K562 (cell line): ENCODE data around the gene ABHD4. TPM values are rescaled to one million over a fixed set of nuclear protein-coding genes. Genes with fewer than 3 reads are reported as not detected.

Experiments used
- C11orf30 ChIP-seq: fragments of 450-650 bp; IDR thresholded peaks from 2 replicates; pipeline ENCODE4 v1.6.1; 2016; ENCODE audit warnings: low read depth, mild to moderate bottlenecking
- CBX8 ChIP-seq: fragments of 200-600 bp; sonication (generic); IDR thresholded peaks from 2 replicates; pipeline ENCODE4 v1.6.1; 2012; ENCODE audit warnings: borderline replicate concordance, mixed run types, low read depth, mild to moderate bottlenecking, moderate library complexity, mixed read lengths, low read length, control low read depth, inconsistent platforms; ENCODE audit not compliant: poor library complexity, severe bottlenecking; ENCODE audit errors: extremely low read depth
- CCNT2 ChIP-seq: IDR thresholded peaks from 2 replicates; pipeline ENCODE4 v1.6.1; 2011; ENCODE audit warnings: borderline replicate concordance, low read depth, mild to moderate bottlenecking, moderate library complexity, mixed read lengths, low read length; ENCODE audit not compliant: insufficient read length; ENCODE audit errors: extremely low read depth
- EP300 ChIP-seq: IDR thresholded peaks from 2 replicates; pipeline ENCODE4 v1.6.1; 2012; ENCODE audit warnings: low read length, improper control_type of control experiment
- ERF ChIP-seq: fragments of 450-650 bp; formaldehyde crosslinking; IDR thresholded peaks from 2 replicates; pipeline ENCODE4 v1.4.0; 2020; ENCODE audit warnings: mild to moderate bottlenecking, mixed read lengths
- FOXK2 ChIP-seq, 2 experiments: fragments of 450-650 bp; IDR thresholded peaks in 1 of 2; conservative IDR thresholded peaks in 1 of 2; 2 replicates each; pipeline ENCODE4 v1.6.1; 2016; ENCODE audit warnings: low read depth in 2 of 2, mild to moderate bottlenecking in 1 of 2
- KLF16 ChIP-seq: IDR thresholded peaks from 2 replicates; pipeline ENCODE4 v1.6.1; 2016; ENCODE audit warnings: antibody characterized with exemption
- MAFK ChIP-seq: IDR thresholded peaks from 2 replicates; pipeline ENCODE4 v1.6.1; 2011; ENCODE audit warnings: low read length, improper control_type of control experiment
- RBM39 ChIP-seq: fragments of 200-400 bp; formaldehyde crosslinking; optimal IDR thresholded peaks from 2 replicates; pipeline ENCODE3; 2018; ENCODE audit warnings: low read depth, low read length
- RFX7 ChIP-seq: fragments of 250-450 bp; sonication (Bioruptor Pico); IDR thresholded peaks from 2 replicates; pipeline ENCODE4 v1.5.1; 2021; ENCODE audit warnings: mild to moderate bottlenecking
- RUNX1 ChIP-seq: sonication (generic); IDR thresholded peaks from 2 replicates; pipeline ENCODE4 v1.6.1; 2016; ENCODE audit warnings: antibody characterized with exemption, low read depth
- TAF9B ChIP-seq: fragments of 450-650 bp; IDR thresholded peaks from 2 replicates; pipeline ENCODE4 v1.6.1; 2018; ENCODE audit warnings: mild to moderate bottlenecking; ENCODE audit not compliant: partially characterized antibody
- ZNF384 ChIP-seq: IDR thresholded peaks from 2 replicates; pipeline ENCODE4 v1.6.1; 2012; ENCODE audit warnings: low read depth, low read length, improper control_type of control experiment
- polyA plus RNA-seq, 8 experiments: library from polyadenylated mRNA; depleted of rRNA in 4 of 8; stranded (reverse) in 5 of 8; unstranded in 3 of 8; fragments of >200 nt; fragmentation: Nextera tagmentation in 2 of 8; fragmentation: Illumina TruSeq in 1 of 8; extraction: Ambion mirVana in 2 of 8; extraction: Trizol in 1 of 8; gene quantifications; 2 replicates each; pipeline versions ENCODE4 v1.2.1 to v1.2.3, GENCODE V29; 2011 to 2014; ENCODE audit warnings: inconsistent platforms in 1 of 8, missing spikeins in 1 of 8
- total RNA-seq, 7 experiments: library from RNA; depleted of rRNA in 6 of 7; stranded (reverse); fragments of >200 nt in 6 of 7; fragmentation: Illumina TruSeq in 2 of 7; extraction: Trizol in 2 of 7; gene quantifications; 2 replicates each; pipeline versions ENCODE4 v1.2.1 to v1.2.3, GENCODE V29; 2011 to 2021; ENCODE audit warnings: low replicate concordance in 1 of 7
- TF ChIP-seq, protein P1 (sequence below): sonication (generic); formaldehyde crosslinking; IDR thresholded peaks from 2 replicates; pipeline ENCODE4 v1.8.0; 2022; ENCODE audit warnings: mild to moderate bottlenecking, missing genetic modification reagents
- TF ChIP-seq, protein P2 (sequence below), 3 experiments: IDR thresholded peaks in 2 of 3; conservative IDR thresholded peaks in 1 of 3; 2 replicates each; pipeline ENCODE4 v1.5.1; 2011 to 2012; ENCODE audit warnings: low read length in 3 of 3, mild to moderate bottlenecking in 3 of 3, control low read depth in 2 of 3, improper control_type of control experiment in 1 of 3, inconsistent platforms in 1 of 3, low read depth in 1 of 3, mixed read lengths in 1 of 3, moderate library complexity in 1 of 3; ENCODE audit not compliant: insufficient read depth in 2 of 3
- TF ChIP-seq, protein P3 (sequence below), 2 experiments: fragments of 200-800 bp in 1 of 2; sonication (Bioruptor generic) in 1 of 2; sonication (generic) in 1 of 2; formaldehyde crosslinking in 1 of 2; IDR thresholded peaks in 1 of 2; conservative IDR thresholded peaks in 1 of 2; 2 replicates each; pipeline versions ENCODE4 v1.5.0 to v1.6.1; 2016 to 2020; ENCODE audit warnings: missing compliant biosample characterization in 1 of 2, missing genetic modification characterization in 1 of 2, missing genetic modification reagents in 1 of 2
- TF ChIP-seq, protein P4 (sequence below): fragments of 250-450 bp; sonication (Bioruptor Pico); IDR thresholded peaks from 2 replicates; pipeline ENCODE4 v1.4.0; 2020; ENCODE audit warnings: mild to moderate bottlenecking, moderate library complexity

ABHD4 gene
- total and polyA plus RNA-seq, 9 of the 15 experiments (the other 6 are each of a cell fraction or from before 2014, with no cell fraction given): 3.6 to 12.0 (median 7.2) TPM

DNA sequence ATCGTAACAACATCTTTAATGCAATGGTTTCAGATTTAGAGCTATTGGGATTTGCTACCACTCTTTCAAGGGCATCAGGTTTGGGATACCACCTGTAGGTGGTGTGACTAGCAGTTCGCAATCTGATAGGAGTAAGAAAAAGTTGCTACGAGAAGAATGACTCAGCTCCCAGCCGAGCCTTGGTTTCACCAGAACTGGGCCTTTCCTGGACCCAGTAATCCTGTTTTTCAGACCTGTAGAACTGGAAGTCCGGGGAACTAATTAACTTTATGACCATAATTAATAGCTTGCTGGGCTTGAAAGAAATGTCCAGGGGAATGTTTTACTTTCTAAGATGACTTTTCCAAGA, 770 bp downstream of the ABHD4 start (continued):
- TF ChIP-seq, protein P1, sequence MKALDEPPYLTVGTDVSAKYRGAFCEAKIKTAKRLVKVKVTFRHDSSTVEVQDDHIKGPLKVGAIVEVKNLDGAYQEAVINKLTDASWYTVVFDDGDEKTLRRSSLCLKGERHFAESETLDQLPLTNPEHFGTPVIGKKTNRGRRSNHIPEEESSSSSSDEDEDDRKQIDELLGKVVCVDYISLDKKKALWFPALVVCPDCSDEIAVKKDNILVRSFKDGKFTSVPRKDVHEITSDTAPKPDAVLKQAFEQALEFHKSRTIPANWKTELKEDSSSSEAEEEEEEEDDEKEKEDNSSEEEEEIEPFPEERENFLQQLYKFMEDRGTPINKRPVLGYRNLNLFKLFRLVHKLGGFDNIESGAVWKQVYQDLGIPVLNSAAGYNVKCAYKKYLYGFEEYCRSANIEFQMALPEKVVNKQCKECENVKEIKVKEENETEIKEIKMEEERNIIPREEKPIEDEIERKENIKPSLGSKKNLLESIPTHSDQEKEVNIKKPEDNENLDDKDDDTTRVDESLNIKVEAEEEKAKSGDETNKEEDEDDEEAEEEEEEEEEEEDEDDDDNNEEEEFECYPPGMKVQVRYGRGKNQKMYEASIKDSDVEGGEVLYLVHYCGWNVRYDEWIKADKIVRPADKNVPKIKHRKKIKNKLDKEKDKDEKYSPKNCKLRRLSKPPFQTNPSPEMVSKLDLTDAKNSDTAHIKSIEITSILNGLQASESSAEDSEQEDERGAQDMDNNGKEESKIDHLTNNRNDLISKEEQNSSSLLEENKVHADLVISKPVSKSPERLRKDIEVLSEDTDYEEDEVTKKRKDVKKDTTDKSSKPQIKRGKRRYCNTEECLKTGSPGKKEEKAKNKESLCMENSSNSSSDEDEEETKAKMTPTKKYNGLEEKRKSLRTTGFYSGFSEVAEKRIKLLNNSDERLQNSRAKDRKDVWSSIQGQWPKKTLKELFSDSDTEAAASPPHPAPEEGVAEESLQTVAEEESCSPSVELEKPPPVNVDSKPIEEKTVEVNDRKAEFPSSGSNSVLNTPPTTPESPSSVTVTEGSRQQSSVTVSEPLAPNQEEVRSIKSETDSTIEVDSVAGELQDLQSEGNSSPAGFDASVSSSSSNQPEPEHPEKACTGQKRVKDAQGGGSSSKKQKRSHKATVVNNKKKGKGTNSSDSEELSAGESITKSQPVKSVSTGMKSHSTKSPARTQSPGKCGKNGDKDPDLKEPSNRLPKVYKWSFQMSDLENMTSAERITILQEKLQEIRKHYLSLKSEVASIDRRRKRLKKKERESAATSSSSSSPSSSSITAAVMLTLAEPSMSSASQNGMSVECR (CRISPR knock-in tag): no peak
- peak; percentile 64 for TF ChIP-seq MAFK
- no peak for TF ChIP-seq CBX8
- no peak for TF ChIP-seq ERF (CRISPR knock-in tag)
- no peak for TF ChIP-seq CCNT2
- no peak for TF ChIP-seq KLF16
- TF ChIP-seq ZNF384: 0 out of 2 replicates have a peak, but pooled peaks have one; percentile 24
- TF ChIP-seq FOXK2 (conservative IDR thresholded peaks at IDR 0.05 in 1 of 2, IDR thresholded peaks at IDR 0.05 in 1 of 2; ENCODE audit: low read depth in 2 of 2): no peak
- TF ChIP-seq, protein P2, sequence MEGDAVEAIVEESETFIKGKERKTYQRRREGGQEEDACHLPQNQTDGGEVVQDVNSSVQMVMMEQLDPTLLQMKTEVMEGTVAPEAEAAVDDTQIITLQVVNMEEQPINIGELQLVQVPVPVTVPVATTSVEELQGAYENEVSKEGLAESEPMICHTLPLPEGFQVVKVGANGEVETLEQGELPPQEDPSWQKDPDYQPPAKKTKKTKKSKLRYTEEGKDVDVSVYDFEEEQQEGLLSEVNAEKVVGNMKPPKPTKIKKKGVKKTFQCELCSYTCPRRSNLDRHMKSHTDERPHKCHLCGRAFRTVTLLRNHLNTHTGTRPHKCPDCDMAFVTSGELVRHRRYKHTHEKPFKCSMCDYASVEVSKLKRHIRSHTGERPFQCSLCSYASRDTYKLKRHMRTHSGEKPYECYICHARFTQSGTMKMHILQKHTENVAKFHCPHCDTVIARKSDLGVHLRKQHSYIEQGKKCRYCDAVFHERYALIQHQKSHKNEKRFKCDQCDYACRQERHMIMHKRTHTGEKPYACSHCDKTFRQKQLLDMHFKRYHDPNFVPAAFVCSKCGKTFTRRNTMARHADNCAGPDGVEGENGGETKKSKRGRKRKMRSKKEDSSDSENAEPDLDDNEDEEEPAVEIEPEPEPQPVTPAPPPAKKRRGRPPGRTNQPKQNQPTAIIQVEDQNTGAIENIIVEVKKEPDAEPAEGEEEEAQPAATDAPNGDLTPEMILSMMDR (IDR thresholded peaks at IDR 0.05 in 2 of 3, conservative IDR thresholded peaks at IDR 0.05 in 1 of 3; ENCODE audit: insufficient read depth in 2 of 3, low read depth in 1 of 3, low read length in 3 of 3): peak in 2 of 3 experiments; percentile 13 to 30; a peak in 2 of 6 replicates
- no peak for TF ChIP-seq TAF9B
- TF ChIP-seq RBM39: no peak
- TF ChIP-seq, protein P3, sequence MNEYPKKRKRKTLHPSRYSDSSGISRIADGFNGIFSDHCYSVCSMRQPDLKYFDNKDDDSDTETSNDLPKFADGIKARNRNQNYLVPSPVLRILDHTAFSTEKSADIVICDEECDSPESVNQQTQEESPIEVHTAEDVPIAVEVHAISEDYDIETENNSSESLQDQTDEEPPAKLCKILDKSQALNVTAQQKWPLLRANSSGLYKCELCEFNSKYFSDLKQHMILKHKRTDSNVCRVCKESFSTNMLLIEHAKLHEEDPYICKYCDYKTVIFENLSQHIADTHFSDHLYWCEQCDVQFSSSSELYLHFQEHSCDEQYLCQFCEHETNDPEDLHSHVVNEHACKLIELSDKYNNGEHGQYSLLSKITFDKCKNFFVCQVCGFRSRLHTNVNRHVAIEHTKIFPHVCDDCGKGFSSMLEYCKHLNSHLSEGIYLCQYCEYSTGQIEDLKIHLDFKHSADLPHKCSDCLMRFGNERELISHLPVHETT (CRISPR knock-in tag; conservative IDR thresholded peaks at IDR 0.05 in 1 of 2, IDR thresholded peaks at IDR 0.05 in 1 of 2): no peak
- TF ChIP-seq, protein P4, sequence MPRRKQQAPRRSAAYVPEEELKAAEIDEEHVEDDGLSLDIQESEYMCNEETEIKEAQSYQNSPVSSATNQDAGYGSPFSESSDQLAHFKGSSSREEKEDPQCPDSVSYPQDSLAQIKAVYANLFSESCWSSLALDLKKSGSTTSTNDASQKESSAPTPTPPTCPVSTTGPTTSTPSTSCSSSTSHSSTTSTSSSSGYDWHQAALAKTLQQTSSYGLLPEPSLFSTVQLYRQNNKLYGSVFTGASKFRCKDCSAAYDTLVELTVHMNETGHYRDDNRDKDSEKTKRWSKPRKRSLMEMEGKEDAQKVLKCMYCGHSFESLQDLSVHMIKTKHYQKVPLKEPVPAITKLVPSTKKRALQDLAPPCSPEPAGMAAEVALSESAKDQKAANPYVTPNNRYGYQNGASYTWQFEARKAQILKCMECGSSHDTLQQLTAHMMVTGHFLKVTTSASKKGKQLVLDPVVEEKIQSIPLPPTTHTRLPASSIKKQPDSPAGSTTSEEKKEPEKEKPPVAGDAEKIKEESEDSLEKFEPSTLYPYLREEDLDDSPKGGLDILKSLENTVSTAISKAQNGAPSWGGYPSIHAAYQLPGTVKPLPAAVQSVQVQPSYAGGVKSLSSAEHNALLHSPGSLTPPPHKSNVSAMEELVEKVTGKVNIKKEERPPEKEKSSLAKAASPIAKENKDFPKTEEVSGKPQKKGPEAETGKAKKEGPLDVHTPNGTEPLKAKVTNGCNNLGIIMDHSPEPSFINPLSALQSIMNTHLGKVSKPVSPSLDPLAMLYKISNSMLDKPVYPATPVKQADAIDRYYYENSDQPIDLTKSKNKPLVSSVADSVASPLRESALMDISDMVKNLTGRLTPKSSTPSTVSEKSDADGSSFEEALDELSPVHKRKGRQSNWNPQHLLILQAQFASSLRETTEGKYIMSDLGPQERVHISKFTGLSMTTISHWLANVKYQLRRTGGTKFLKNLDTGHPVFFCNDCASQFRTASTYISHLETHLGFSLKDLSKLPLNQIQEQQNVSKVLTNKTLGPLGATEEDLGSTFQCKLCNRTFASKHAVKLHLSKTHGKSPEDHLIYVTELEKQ (CRISPR knock-in tag): no peak
- no peak for TF ChIP-seq RUNX1
- TF ChIP-seq RFX7: no peak
- 0 out of 2 replicates have a peak, but pooled peaks have one; percentile 5 for TF ChIP-seq EP300
- TF ChIP-seq C11orf30: peak; percentile 85
